Neural cell (in vitro differentiated cells): ENCODE measurements around the gene RNF34. TPM values are rescaled to one million over a fixed set of nuclear protein-coding genes. Genes with fewer than 3 reads are reported as not detected.

ENCODE experiments used
- H2AFZ ChIP-seq: fragments of 200-600, 300-800 bp; sonication (generic), shearing (Covaris generic); 2 replicates; pipeline ENCODE4 v1.6.0; 2014; ENCODE audit warnings: low read depth, mild to moderate bottlenecking, antibody characterized with exemption, low read length, moderate library complexity
- H3F3A ChIP-seq: fragments of 200-600 bp; shearing (Covaris generic); 2 replicates; pipeline ENCODE4 v1.6.1; 2016; ENCODE audit warnings: mild to moderate bottlenecking, moderate library complexity, mixed read lengths, antibody characterized with exemption, low read length; ENCODE audit not compliant: insufficient read depth, poor library complexity, severe bottlenecking
- H3K27ac ChIP-seq: fragments of 200-600, 300-800 bp; sonication (generic), shearing (Covaris generic); 2 replicates; pipeline ENCODE4 v1.5.1; 2014; ENCODE audit warnings: mild to moderate bottlenecking, low read length, moderate library complexity
- H3K27me3 ChIP-seq: fragments of 300-800, 200-600 bp; sonication (generic), shearing (Covaris generic); 2 replicates; pipeline ENCODE4 v1.6.0; 2014; ENCODE audit warnings: mild to moderate bottlenecking, low read depth, low read length, moderate library complexity; ENCODE audit not compliant: insufficient read depth
- H3K36me3 ChIP-seq: fragments of 300-800, 200-600 bp; sonication (generic), shearing (Covaris generic); 2 replicates; pipeline ENCODE4 v1.5.1; 2014; ENCODE audit warnings: mild to moderate bottlenecking, antibody characterized with exemption, low read length, moderate library complexity; ENCODE audit not compliant: insufficient read depth
- H3K4me2 ChIP-seq: fragments of 300-800, 200-600 bp; sonication (generic), shearing (Covaris generic); 2 replicates; pipeline ENCODE4 v1.6.0; 2014; ENCODE audit warnings: mild to moderate bottlenecking, low read length
- H3K4me3 ChIP-seq: fragments of 300-800, 200-600 bp; sonication (generic), shearing (Covaris generic); 2 replicates; pipeline ENCODE4 v1.5.1; 2014; ENCODE audit warnings: mild to moderate bottlenecking, low read length, moderate library complexity
- H3K79me2 ChIP-seq: fragments of 200-600 bp; shearing (Covaris generic); replicated peaks from 2 replicates; pipeline ENCODE4 v1.6.0; 2014; ENCODE audit warnings: mild to moderate bottlenecking, low read length, moderate library complexity; ENCODE audit not compliant: insufficient read depth
- H3K9ac ChIP-seq: fragments of 300-800, 200-600 bp; sonication (generic), shearing (Covaris generic); 2 replicates; pipeline ENCODE4 v1.6.1; 2016; ENCODE audit warnings: mild to moderate bottlenecking, low read length, mixed read lengths
- H3K9me2 ChIP-seq: fragments of 200-600 bp; shearing (Covaris generic); 2 replicates; pipeline ENCODE4 v1.6.1; 2016; ENCODE audit warnings: mild to moderate bottlenecking, low read length, mixed read lengths; ENCODE audit not compliant: insufficient read depth
- H3K9me3 ChIP-seq: fragments of 200-600, 300-800 bp; sonication (generic), shearing (Covaris generic); 2 replicates; pipeline ENCODE4 v1.6.1; 2016; ENCODE audit warnings: mild to moderate bottlenecking, mixed run types, low read length, moderate library complexity, mixed read lengths
- H4K20me1 ChIP-seq: fragments of 200-600 bp; shearing (Covaris generic); 2 replicates; pipeline ENCODE4 v1.6.1; 2016; ENCODE audit warnings: mild to moderate bottlenecking, mixed run types; ENCODE audit not compliant: insufficient read depth
- EP300 ChIP-seq: fragments of 450-650 bp; conservative IDR thresholded peaks from 2 replicates; pipeline ENCODE4 v1.6.1; 2014; ENCODE audit warnings: antibody characterized with exemption, mild to moderate bottlenecking, moderate library complexity; ENCODE audit not compliant: poor library complexity, severe bottlenecking
- EZH2 ChIP-seq: fragments of 200-600, 300-800 bp; shearing (Covaris generic), sonication (generic); IDR thresholded peaks from 2 replicates; pipeline ENCODE4 v1.6.1; 2014; ENCODE audit warnings: antibody characterized with exemption, low read length, borderline replicate concordance, mild to moderate bottlenecking; ENCODE audit not compliant: insufficient read depth, poor library complexity, severe bottlenecking
- MXI1 ChIP-seq: fragments of 450-650 bp; conservative IDR thresholded peaks from 2 replicates; pipeline ENCODE4 v1.6.1; 2014; ENCODE audit warnings: antibody characterized with exemption, mild to moderate bottlenecking; ENCODE audit not compliant: poor library complexity, severe bottlenecking
- POLR2AphosphoS5 ChIP-seq: IDR thresholded peaks from 2 replicates; pipeline ENCODE4 v1.6.1; 2012
- RAD21 ChIP-seq: fragments of 450-650 bp; conservative IDR thresholded peaks from 2 replicates; pipeline ENCODE4 v1.6.1; 2014; ENCODE audit warnings: antibody characterized with exemption, mild to moderate bottlenecking, moderate library complexity
- REST ChIP-seq: IDR thresholded peaks from 2 replicates; pipeline ENCODE4 v1.6.1; 2012; ENCODE audit warnings: borderline replicate concordance
- SMC3 ChIP-seq: fragments of 450-650 bp; conservative IDR thresholded peaks from 2 replicates; pipeline ENCODE4 v1.6.1; 2014; ENCODE audit warnings: antibody characterized with exemption, mild to moderate bottlenecking, moderate library complexity; ENCODE audit not compliant: poor library complexity
- TAF1 ChIP-seq: IDR thresholded peaks from 2 replicates; pipeline ENCODE4 v1.6.1; 2012; ENCODE audit warnings: low read depth
- polyA minus RNA-seq: library from RNA; depleted of rRNA, polyadenylated mRNA; stranded (reverse); fragments of >200 nt; gene quantifications from 2 replicates; pipeline ENCODE4 v1.2.3, GENCODE V29; 2014
- polyA plus RNA-seq: library from polyadenylated mRNA; depleted of rRNA; stranded (reverse); fragments of >200 nt; gene quantifications from 2 replicates; pipeline ENCODE4 v1.2.3, GENCODE V29; 2014
- TF ChIP-seq, protein P1 (sequence below): fragments of 450-650 bp; IDR thresholded peaks from 2 replicates; pipeline ENCODE4 v1.5.1; 2014; ENCODE audit warnings: antibody characterized with exemption, mild to moderate bottlenecking, moderate library complexity; ENCODE audit not compliant: poor library complexity, severe bottlenecking

RNF34 gene
- polyA plus RNA-seq (64.0 and 68.8 TPM in 2 replicates), polyA minus RNA-seq (98.6 and 99.3 TPM in 2 replicates)

GRCh38 chr12:121399391-121400331, at the start of gene RNF34:
TSS of gene RNF34 (plus strand) at chr12:121400118. CDS start at chr12:121400213, 95 bp downstream.
- Histone ChIP-seq H2AFZ (peak within 1 kb of the TSS; percentile 76), H3K4me3 (peak within 1 kb of the TSS; percentile 87), H3F3A (no peaks in the 10 kb centered on the region), H3K9me3 (no peaks in the 10 kb centered on the region), H3K36me3 (no peaks in the 10 kb centered on the region), H3K79me2 (peaks cover 35% of the 10 kb centered on the region), H3K27me3 (no peaks in the 10 kb centered on the region), H4K20me1 (no peaks in the 10 kb centered on the region), H3K9me2 (no peaks in the 10 kb centered on the region), H3K9ac (peak within 1 kb of the TSS; percentile 94), H3K4me2 (peak within 1 kb of the TSS; percentile 92), H3K27ac (peak within 1 kb of the TSS; percentile 94)
- peak; percentile 95 for TF ChIP-seq TAF1
- TF ChIP-seq MXI1 = peak; percentile 84
- TF ChIP-seq SMC3 = peak; percentile 12
- TF ChIP-seq REST = peak; percentile 87
- TF ChIP-seq, protein P1, sequence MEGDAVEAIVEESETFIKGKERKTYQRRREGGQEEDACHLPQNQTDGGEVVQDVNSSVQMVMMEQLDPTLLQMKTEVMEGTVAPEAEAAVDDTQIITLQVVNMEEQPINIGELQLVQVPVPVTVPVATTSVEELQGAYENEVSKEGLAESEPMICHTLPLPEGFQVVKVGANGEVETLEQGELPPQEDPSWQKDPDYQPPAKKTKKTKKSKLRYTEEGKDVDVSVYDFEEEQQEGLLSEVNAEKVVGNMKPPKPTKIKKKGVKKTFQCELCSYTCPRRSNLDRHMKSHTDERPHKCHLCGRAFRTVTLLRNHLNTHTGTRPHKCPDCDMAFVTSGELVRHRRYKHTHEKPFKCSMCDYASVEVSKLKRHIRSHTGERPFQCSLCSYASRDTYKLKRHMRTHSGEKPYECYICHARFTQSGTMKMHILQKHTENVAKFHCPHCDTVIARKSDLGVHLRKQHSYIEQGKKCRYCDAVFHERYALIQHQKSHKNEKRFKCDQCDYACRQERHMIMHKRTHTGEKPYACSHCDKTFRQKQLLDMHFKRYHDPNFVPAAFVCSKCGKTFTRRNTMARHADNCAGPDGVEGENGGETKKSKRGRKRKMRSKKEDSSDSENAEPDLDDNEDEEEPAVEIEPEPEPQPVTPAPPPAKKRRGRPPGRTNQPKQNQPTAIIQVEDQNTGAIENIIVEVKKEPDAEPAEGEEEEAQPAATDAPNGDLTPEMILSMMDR = peak; percentile 39
- TF ChIP-seq EZH2 = no peak
- no peak for TF ChIP-seq EP300
- no peak for TF ChIP-seq RAD21
- TF ChIP-seq POLR2AphosphoS5 = peak; percentile 95

GRCh38 chr12:121351820-121352681, 47.9 kb upstream of the RNF34 start, which contains the start of gene ANAPC5:
TSS of gene ANAPC5 (minus strand) at chr12:121352411. CDS start at chr12:121352340, 71 bp downstream.
- Histone ChIP-seq H3K79me2 (peaks cover 9% of the 10 kb centered on the region), H3K4me2 (peak within 1 kb of the TSS; percentile 87), H3K27ac (peak within 1 kb of the TSS; percentile 79), H4K20me1 (no peaks in the 10 kb centered on the region), H3K9ac (peak within 1 kb of the TSS; percentile 74), H3K9me3 (no peaks in the 10 kb centered on the region), H3K36me3 (no peaks in the 10 kb centered on the region), H3K4me3 (peak within 1 kb of the TSS; percentile 94), H3K9me2 (no peaks in the 10 kb centered on the region), H3K27me3 (no peaks in the 10 kb centered on the region), H2AFZ (peak within 1 kb of the TSS; percentile 81), H3F3A (no peaks in the 10 kb centered on the region)
- TF ChIP-seq SMC3 (peak; percentile 52), RAD21 (peak; percentile 53), EZH2 (no peak), EP300 (peak; percentile 33), MXI1 (peak; percentile 96), TAF1 (peak; percentile 53), POLR2AphosphoS5 (peak; percentile 77), REST (peak; percentile 35)
- TF ChIP-seq, protein P1 = peak; percentile 52
